ENCODE data around the gene ORAI3. TPM values are rescaled to one million over a fixed set of nuclear protein-coding genes. Genes with fewer than 3 reads are reported as not detected.

The ORAI3 gene
- total RNA-seq, 2 experiments from 2014 or later = 6.9 to 7.9 TPM

GRCh38 chr16:30924076-30924912 is 24.6 kb upstream of the ORAI3 start:
- H3K27me3 Mint-ChIP-seq = no peaks in the 10 kb centered on the region
- H3K36me3 Mint-ChIP-seq (ENCODE audit: low read depth) = no peaks in the 10 kb centered on the region
- ChIA-PET CTCF (interaction anchor here (0.6 to 3.1 kb wide), 4 partner anchors 17 to 173 kb away, joined by 3 to 18 read pairs (median 4); no protein-coding TSS in a partner anchor), POLR2A (no interaction called here)
- intact Hi-C loops (cut with DNase I, micrococcal nuclease) = loop anchor here in 1 of 2 experiments (5.0 to 10.0 kb wide), 2 partner anchors 951 to 1117 kb away; partner anchors contain the start of genes MAZ and ZNF267
- H3K4me3 Mint-ChIP-seq = peak overlapping the region; percentile 74
- DNase-seq (peak; percentile 44), ATAC-seq (no peak)
- H3K9me3 Mint-ChIP-seq (ENCODE audit: low read depth) = no peaks in the 10 kb centered on the region
- peak overlapping the region; percentile 55 for H3K27ac Mint-ChIP-seq
- H3K4me1 Mint-ChIP-seq = peaks cover 20% of the 10 kb centered on the region

DNA sequence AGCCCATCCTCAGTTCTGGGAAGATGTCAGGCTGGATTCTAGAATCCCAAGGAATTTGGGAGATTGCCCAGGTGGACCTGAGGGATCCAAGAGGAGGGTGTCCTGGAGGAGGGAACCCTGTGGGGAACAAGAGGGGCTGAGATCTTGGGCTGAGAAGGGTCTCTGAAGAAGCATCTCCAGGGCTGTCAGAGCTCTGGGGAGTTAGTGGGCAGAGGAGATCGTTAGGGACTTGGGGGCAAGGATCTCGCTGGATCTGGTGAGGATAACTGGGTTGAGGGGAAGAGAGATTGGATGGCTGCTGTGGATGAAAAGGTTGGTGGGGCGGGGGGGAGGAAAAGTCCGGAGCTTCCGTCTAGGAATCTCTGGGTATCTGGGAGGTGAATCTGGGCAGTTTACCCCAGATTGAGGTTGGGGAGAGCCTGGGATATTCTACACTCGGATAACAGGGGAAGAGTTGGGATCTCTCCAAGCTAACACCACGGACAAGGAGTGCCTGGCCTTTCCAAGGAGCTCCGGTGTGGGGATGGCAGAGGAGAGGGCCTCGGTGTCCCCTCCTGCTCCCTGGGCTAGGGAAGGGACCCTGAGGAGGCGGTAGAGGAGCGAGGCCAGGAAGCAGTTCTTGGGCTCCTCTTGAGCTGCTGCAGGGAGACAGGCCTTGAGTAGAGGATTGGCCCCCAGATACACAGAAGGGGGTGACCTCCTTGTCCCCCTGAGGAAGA is 23.8 kb upstream of the ORAI3 start:
- H3K4me3 Mint-ChIP-seq = peak overlapping the region; percentile 74
- peaks cover 20% of the 10 kb centered on the region for H3K4me1 Mint-ChIP-seq
- DNase-seq (no peak), ATAC-seq (no peak)
- CTCF ChIA-PET = interaction anchor here (0.6 to 3.1 kb wide), 4 partner anchors 17 to 174 kb away, joined by 3 to 18 read pairs (median 4); no protein-coding TSS in a partner anchor
- intact Hi-C loops (cut with DNase I, micrococcal nuclease) = loop anchor here in 1 of 2 experiments (5.0 to 10.0 kb wide), 2 partner anchors 950 to 1118 kb away; partner anchors contain the start of genes MAZ and ZNF267
- no peaks in the 10 kb centered on the region for H3K36me3 Mint-ChIP-seq (ENCODE audit: low read depth)
- peak overlapping the region; percentile 11 for H3K27ac Mint-ChIP-seq
- POLR2A ChIA-PET = no interaction called here
- H3K27me3 Mint-ChIP-seq = no peaks in the 10 kb centered on the region
- no peaks in the 10 kb centered on the region for H3K9me3 Mint-ChIP-seq (ENCODE audit: low read depth)

- no peaks in the 10 kb centered on the region for H3K36me3 Mint-ChIP-seq (ENCODE audit: low read depth)
- ChIA-PET POLR2A (no interaction called here), CTCF (interaction anchor here (1.9 to 3.1 kb wide), 2 partner anchors 16 to 81 kb away, joined by 5 to 18 read pairs; no protein-coding TSS in a partner anchor)
- ATAC-seq (no peak), DNase-seq (no peak)
- intact Hi-C loops (cut with DNase I, micrococcal nuclease) = loop anchor here in 1 of 2 experiments (10.0 kb wide), 1 partner anchor 949 kb away; the partner anchor contains the start of gene ZNF267
- peaks cover 20% of the 10 kb centered on the region for H3K4me1 Mint-ChIP-seq
- H3K27ac Mint-ChIP-seq = no peak overlapping the region
- no peaks in the 10 kb centered on the region for H3K27me3 Mint-ChIP-seq
- H3K4me3 Mint-ChIP-seq = no peak overlapping the region
- no peaks in the 10 kb centered on the region for H3K9me3 Mint-ChIP-seq (ENCODE audit: low read depth)
Observed at GRCh38 chr16:30925632-30925987, 23.3 kb upstream of the ORAI3 start.

- Mint-ChIP-seq H3K9me3 (ENCODE audit: low read depth) (no peaks in the 10 kb centered on the region), H3K4me3 (peak overlapping the region; percentile 7), H3K4me1 (peaks cover 20% of the 10 kb centered on the region), H3K27ac (no peak overlapping the region), H3K27me3 (no peaks in the 10 kb centered on the region), H3K36me3 (ENCODE audit: low read depth) (peaks cover 2% of the 10 kb centered on the region)
- DNase-seq (no peak), ATAC-seq (no peak)
- POLR2A ChIA-PET = no interaction called here
- CTCF ChIA-PET = interaction anchor here (1.0 to 3.1 kb wide), 4 partner anchors 9 to 82 kb away, joined by 3 to 18 read pairs (median 6); no protein-coding TSS in a partner anchor
- intact Hi-C loops (cut with DNase I, micrococcal nuclease) = loop anchor here in 1 of 2 experiments (10.0 kb wide), 1 partner anchor 949 kb away; the partner anchor contains the start of gene ZNF267
Observed at GRCh38 chr16:30925995-30926811, 22.7 kb upstream of the ORAI3 start.

DNA sequence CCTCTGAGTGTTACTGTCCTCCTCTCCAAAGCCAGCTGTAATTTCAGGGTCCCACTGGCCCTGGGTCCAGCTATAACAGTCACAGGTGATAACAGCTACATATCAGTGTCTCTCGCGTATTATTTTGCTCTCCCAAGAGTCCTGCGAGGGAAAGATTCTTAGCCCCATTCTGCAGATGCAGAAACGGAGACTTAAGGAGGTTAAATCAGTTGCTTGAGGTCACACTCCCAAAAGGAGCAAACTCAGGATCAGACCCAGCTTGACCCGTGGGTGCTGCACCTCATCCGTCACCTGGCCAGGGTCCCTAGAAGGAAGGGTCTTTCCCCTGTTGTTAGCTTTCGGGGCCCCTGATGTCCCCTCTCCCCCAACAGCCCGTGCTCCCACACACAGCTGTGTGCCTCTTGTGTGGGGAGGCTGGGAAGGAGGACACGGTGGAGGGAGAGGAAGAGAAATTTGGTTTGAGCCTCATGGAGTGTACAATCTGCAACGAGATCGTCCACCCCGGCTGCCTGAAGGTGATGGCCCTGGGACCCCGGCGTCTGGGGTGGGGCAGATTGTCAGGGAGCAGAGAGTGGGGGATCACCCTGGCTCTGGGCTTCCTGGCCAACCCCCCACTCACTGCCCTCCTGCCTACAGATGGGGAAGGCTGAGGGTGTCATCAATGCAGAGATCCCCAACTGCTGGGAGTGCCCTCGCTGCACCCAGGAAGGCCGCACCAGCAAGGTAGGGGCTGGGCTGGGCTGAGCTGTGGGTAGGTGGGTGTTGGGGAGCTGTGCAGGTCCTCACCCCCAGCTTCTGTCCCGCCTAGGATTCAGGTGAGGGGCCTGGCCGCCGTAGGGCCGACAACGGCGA is 21.7 kb upstream of the ORAI3 start:
- ChIA-PET CTCF (interaction anchor here (0.6 to 3.1 kb wide), 4 partner anchors 8 to 27 kb away, joined by 3 to 18 read pairs (median 5); no protein-coding TSS in a partner anchor), POLR2A (interaction anchor here (0.7 kb wide), 1 partner anchor 498 kb away, joined by 3 read pairs; the partner anchor contains the start of gene DCTPP1)
- Mint-ChIP-seq H3K36me3 (ENCODE audit: low read depth) (peaks cover 5% of the 10 kb centered on the region), H3K4me1 (peaks cover 18% of the 10 kb centered on the region), H3K9me3 (ENCODE audit: low read depth) (no peaks in the 10 kb centered on the region), H3K27me3 (no peaks in the 10 kb centered on the region), H3K27ac (no peak overlapping the region), H3K4me3 (no peak overlapping the region)
- DNase-seq = no peak
- no peak for ATAC-seq
- intact Hi-C loops (cut with DNase I, micrococcal nuclease) = loop anchor here in 1 of 2 experiments (10.0 kb wide), 1 partner anchor 948 kb away; the partner anchor contains the start of gene ZNF267

GRCh38 chr16:30927789-30928378 is 21.0 kb upstream of the ORAI3 start:
- H3K27ac Mint-ChIP-seq = peak overlapping the region; percentile 42
- ChIA-PET CTCF (no interaction called here), POLR2A (interaction anchor here (0.7 kb wide), 1 partner anchor 498 kb away, joined by 3 read pairs; the partner anchor contains the start of gene DCTPP1)
- DNase-seq (peak; percentile 64), ATAC-seq (peak; percentile 39)
- H3K4me1 Mint-ChIP-seq = peaks cover 16% of the 10 kb centered on the region
- no peaks in the 10 kb centered on the region for H3K27me3 Mint-ChIP-seq
- no peak overlapping the region for H3K4me3 Mint-ChIP-seq
- no peaks in the 10 kb centered on the region for H3K9me3 Mint-ChIP-seq (ENCODE audit: low read depth)
- intact Hi-C loops (cut with DNase I, micrococcal nuclease) = loop anchor here in 1 of 2 experiments (10.0 kb wide), 1 partner anchor 947 kb away; the partner anchor contains the start of gene ZNF267
- peaks cover 9% of the 10 kb centered on the region for H3K36me3 Mint-ChIP-seq (ENCODE audit: low read depth)

GRCh38 chr16:30928390-30928789 is 20.5 kb upstream of the ORAI3 start:
- no peak overlapping the region for H3K27ac Mint-ChIP-seq
- ChIA-PET POLR2A (no interaction called here), CTCF (interaction anchor here (0.6 kb wide), 1 partner anchor 256 kb away, joined by 3 read pairs; no protein-coding TSS in a partner anchor)
- intact Hi-C loops (cut with DNase I, micrococcal nuclease) = loop anchor here in 1 of 2 experiments (10.0 kb wide), 1 partner anchor 946 kb away; the partner anchor contains the start of gene ZNF267
- H3K27me3 Mint-ChIP-seq = no peaks in the 10 kb centered on the region
- ATAC-seq (no peak), DNase-seq (no peak)
- H3K4me1 Mint-ChIP-seq = peaks cover 16% of the 10 kb centered on the region
- H3K9me3 Mint-ChIP-seq (ENCODE audit: low read depth) = no peaks in the 10 kb centered on the region
- H3K36me3 Mint-ChIP-seq (ENCODE audit: low read depth) = peaks cover 9% of the 10 kb centered on the region
- H3K4me3 Mint-ChIP-seq = no peak overlapping the region

DNA sequence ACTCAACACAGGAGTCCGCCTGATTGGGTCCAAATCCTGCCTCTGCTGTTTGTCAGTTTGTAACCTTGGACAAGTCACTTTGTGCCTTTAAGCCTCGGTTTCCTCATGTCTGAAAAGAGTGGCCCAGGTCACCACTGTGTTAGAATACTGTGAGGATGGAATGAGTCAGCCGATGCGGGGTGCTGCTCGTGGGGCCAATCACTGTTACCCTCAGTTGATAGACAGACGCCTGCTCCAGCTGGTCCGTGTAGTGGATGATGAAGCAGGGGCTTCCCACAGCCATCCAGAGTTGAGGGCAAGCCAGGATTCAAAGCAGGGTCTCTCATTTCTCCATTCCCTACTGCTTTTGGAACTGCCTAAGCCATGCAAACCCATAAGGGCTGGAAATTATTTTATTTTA is 19.7 kb upstream of the ORAI3 start:
- H3K27me3 Mint-ChIP-seq = no peaks in the 10 kb centered on the region
- no peak for DNase-seq
- no peak overlapping the region for H3K27ac Mint-ChIP-seq
- intact Hi-C loops (cut with DNase I, micrococcal nuclease) = loop anchor here in 1 of 2 experiments (10.0 kb wide), 1 partner anchor 946 kb away; the partner anchor contains the start of gene ZNF267
- no peaks in the 10 kb centered on the region for H3K9me3 Mint-ChIP-seq (ENCODE audit: low read depth)
- ChIA-PET CTCF (interaction anchor here (0.6 to 2.0 kb wide), 4 partner anchors 13 to 255 kb away, joined by 3 to 7 read pairs (median 3); no protein-coding TSS in a partner anchor), POLR2A (no interaction called here)
- ATAC-seq = no peak
- H3K4me3 Mint-ChIP-seq = no peak overlapping the region
- H3K36me3 Mint-ChIP-seq (ENCODE audit: low read depth) = peaks cover 9% of the 10 kb centered on the region
- peaks cover 16% of the 10 kb centered on the region for H3K4me1 Mint-ChIP-seq

GRCh38 chr16:30930160-30930571 is 18.7 kb upstream of the ORAI3 start:
- Mint-ChIP-seq H3K4me3 (no peak overlapping the region), H3K36me3 (ENCODE audit: low read depth) (peaks cover 11% of the 10 kb centered on the region), H3K9me3 (ENCODE audit: low read depth) (no peaks in the 10 kb centered on the region), H3K27ac (no peak overlapping the region), H3K4me1 (peaks cover 15% of the 10 kb centered on the region), H3K27me3 (no peaks in the 10 kb centered on the region)
- ATAC-seq = no peak
- CTCF ChIA-PET = interaction anchor here (2.0 kb wide), 1 partner anchor 12 kb away, joined by 7 read pairs; no protein-coding TSS in a partner anchor
- POLR2A ChIA-PET = no interaction called here
- DNase-seq = no peak
- intact Hi-C loops (cut with DNase I, micrococcal nuclease) = no loop called here

Measured in activated CD4-positive, alpha-beta T cell treated with anti-CD3 and anti-CD28 coated beads for 36 hours (primary cell).